Measurements from ENCODE around the gene PLA2G6. TPM values are rescaled to one million over a fixed set of nuclear protein-coding genes. Genes with fewer than 3 reads are reported as not detected.

PLA2G6 gene
- total RNA-seq, 4 donors from 2014 or later = 12.9 to 24.2 (median 14.2) TPM

DNA sequence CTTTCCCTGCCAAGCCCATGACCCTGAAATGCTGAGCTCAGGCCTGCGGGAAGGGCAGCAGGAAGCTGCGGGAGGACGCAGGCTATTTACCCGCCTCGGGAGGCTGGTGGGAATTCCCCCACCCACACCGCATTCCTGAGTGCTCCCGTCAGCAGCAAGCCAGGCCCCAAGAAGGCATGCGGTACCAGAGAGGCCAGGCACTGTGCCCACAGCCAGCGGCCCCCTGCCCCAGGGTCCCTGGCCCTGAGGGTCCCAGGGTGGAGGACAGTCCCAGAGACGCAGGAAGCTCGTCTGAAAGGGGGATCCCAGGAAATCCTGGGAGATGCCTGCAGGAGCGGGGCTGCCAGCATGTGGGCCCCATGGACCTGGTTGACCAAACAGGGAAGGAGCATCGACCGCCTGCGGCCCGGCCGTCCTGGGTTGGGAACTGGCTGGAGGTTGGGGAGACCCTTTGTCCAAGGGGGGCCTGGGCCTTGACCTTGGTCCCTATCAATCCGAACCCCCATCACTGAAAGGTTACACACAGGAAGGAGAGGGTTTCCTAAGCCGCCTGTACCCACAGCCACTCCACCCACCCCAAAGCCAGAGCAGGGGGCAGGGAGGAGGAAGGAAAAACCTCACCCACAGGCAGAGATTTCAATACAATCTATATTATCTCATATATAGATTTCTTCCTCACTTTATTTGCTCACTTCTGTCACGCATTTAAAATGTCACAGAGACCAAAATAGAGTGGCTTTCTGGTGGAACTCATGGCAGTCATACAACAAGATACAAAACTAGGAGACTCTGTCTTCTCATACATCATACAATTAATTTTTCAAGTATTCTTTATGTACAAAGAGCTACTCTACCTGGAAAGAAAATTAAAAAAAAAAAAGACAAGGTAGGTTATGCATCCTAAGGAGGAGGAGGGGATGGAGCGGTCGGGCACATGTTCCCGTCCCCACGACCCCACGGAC lies 37.3 kb upstream of the PLA2G6 start:
- Histone ChIP-seq H3K36me3 (peaks cover 0 to 61% (median 0%) of the 10 kb centered on the region in 3 donors), H3K27ac (peak overlapping the region; percentile 73 to 92 (median 88)), H3K9me3 (no peaks in the 10 kb centered on the region), H3K4me1 (peaks cover 40 to 71% (median 44%) of the 10 kb centered on the region in 3 donors), H3K27me3 (no peaks in the 10 kb centered on the region), H3K4me3 (peak overlapping the region in 1 of 4 donors; percentile 27)
- TF ChIP-seq POLR2A (IDR thresholded peaks at IDR 0.05) = peak in 1 of 4 donors; percentile 25
- TF ChIP-seq CTCF (IDR thresholded peaks at IDR 0.05) = no peak
- 59 to 66% methylated on average over 12 to 13 of the region's 25 CpGs for WGBS, 2 donors
- no peak for DNase-seq
- intact Hi-C loops (cut with DNase I) = no loop called here

DNA sequence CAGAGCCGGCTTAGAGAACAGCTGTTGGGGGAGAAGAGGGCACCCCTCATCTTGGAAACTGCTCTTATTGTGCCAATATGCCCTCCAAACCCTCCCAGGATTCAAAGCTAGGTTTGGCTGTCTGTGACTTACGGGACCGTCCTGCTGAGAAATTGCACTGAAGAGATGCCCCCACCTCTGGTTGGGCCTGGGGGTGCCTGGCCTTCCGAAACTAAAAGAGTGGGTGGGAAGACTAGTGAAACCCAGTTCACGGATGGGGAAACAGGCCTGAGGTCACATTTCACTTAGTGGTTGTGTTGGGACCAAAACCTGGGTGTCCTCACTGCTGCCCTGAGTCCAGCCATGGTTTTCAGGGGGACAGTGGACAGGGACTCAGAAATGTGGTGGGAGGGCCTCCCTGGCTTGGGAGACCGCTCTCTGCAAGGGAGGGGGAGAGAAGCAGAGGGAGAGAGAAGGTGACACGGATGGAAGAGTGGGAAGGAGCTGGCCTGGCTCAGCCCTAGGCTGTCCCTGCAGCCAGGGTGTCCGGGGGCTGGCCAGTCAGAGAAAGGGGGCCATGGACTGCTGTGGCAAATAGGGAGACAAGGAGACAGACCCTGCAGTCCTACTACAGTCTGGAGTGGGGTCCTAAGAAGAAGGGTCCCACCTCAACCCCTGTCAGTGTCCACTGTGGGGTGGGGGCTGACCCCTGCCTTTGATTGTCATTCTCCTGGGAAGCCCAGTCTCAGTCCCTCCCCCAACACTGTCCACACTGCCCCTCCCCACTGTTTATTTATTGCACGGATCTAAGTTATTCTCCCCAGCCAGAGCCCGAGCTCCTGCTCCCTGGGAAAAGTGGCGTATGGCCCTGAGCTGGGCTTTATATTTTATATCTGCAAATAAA lies 33.8 kb upstream of the PLA2G6 start:
- H3K27ac ChIP-seq = peak overlapping the region in 3 of 4 donors; percentile 51 to 59 (median 59)
- 88 to 93% methylated on average over 8 of the region's 11 CpGs for whole genome bisulfite sequencing, 2 donors
- H3K4me1 ChIP-seq = peaks cover 35 to 53% (median 36%) of the 10 kb centered on the region in 3 donors
- intact Hi-C loops (cut with DNase I) = no loop called here
- H3K9me3 ChIP-seq = no peaks in the 10 kb centered on the region
- DNase-seq = no peak
- peaks cover 0 to 28% (median 0%) of the 10 kb centered on the region in 3 donors for H3K36me3 ChIP-seq
- H3K27me3 ChIP-seq = no peaks in the 10 kb centered on the region
- no peak overlapping the region for H3K4me3 ChIP-seq
- no peak for TF ChIP-seq CTCF (IDR thresholded peaks at IDR 0.05)
- no peak for TF ChIP-seq POLR2A (IDR thresholded peaks at IDR 0.05)

- WGBS, 2 donors = 17 to 43% methylated on average over 2 to 34 of the region's 81 CpGs
- Histone ChIP-seq H3K4me3 (peak overlapping the region; percentile 23 to 54 (median 32)), H3K36me3 (peaks cover 0 to 28% (median 0%) of the 10 kb centered on the region in 3 donors), H3K4me1 (peaks cover 26 to 44% (median 27%) of the 10 kb centered on the region in 3 donors), H3K9me3 (no peaks in the 10 kb centered on the region), H3K27ac (peak overlapping the region; percentile 41 to 59 (median 55)), H3K27me3 (no peaks in the 10 kb centered on the region)
- intact Hi-C loops (cut with DNase I) = no loop called here
- TF ChIP-seq POLR2A (IDR thresholded peaks at IDR 0.05) = peak in 1 of 4 donors; percentile 44
- peak in 3 of 6 experiments; percentile 19 to 43 (median 26) for TF ChIP-seq CTCF (IDR thresholded peaks at IDR 0.05)
- no peak for DNase-seq
These were observed 32.8 kb upstream of the PLA2G6 start for GRCh38 chr22:38214302-38215056.

DNA sequence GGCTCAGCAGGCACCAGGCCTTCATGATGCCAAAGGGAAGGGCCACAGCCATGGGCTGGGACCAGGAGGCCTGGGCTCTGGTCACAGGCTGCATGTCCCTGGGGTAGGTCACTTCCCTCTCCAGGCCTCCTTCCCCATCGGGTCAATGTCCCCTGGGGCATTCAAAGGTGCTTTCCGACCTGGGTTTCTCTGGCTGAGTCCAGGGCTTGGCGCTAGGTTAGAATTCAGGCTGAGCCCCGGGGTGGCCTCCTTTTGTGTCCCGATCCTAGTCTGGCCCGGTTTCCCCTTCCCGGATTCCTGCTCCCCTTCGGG lies 32.3 kb upstream of the PLA2G6 start:
- no peaks in the 10 kb centered on the region for H3K27me3 ChIP-seq
- H3K4me3 ChIP-seq = peak overlapping the region in 3 of 4 donors; percentile 27 to 54 (median 37)
- DNase-seq = no peak
- H3K27ac ChIP-seq = peak overlapping the region; percentile 41 to 59 (median 55)
- peaks cover 0 to 28% (median 0%) of the 10 kb centered on the region in 3 donors for H3K36me3 ChIP-seq
- intact Hi-C loops (cut with DNase I) = no loop called here
- no peak for TF ChIP-seq CTCF (IDR thresholded peaks at IDR 0.05)
- no peak for TF ChIP-seq POLR2A (IDR thresholded peaks at IDR 0.05)
- 16% methylated on average over 5 of the region's 8 CpGs; no CpG with 5 or more reads in 1 of the 2 donors for WGBS, 2 donors
- H3K9me3 ChIP-seq = no peaks in the 10 kb centered on the region
- H3K4me1 ChIP-seq = peaks cover 21 to 38% (median 23%) of the 10 kb centered on the region in 3 donors

Measured in esophagus squamous epithelium (tissue), 5 donors.